ENCODE measurements around the gene MPHOSPH9. TPM values are rescaled to one million over a fixed set of nuclear protein-coding genes. Genes with fewer than 3 reads are reported as not detected.

The MPHOSPH9 gene
- total RNA-seq, 1 experiment from 2014 or later = 44.9 TPM

DNA sequence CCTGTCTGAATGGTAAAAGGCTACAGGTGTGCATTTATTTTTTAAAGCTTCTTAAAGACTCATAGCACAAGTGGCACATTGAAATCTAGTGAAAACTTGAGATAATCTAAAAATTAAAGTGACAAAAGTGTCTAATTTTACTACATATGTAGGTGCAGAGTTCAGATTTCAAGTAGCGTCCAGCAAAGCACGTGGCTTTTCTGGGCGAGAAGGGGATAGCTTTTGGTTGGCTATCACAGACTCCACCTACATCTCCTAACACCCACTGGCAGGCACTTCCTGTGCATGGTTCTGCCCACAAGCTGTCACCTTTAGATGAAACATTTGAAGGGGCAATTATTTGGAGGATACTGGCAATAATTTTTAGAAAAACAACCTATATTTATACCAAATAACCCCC lies 80.1 kb downstream of the MPHOSPH9 start:
- H3K9me3 ChIP-seq (ENCODE audit: control insufficient read depth in 1 of 2, insufficient read depth in 1 of 2, low read depth in 1 of 2, low read length in 2 of 2) = no peaks in the 10 kb centered on the region
- ChIA-PET CTCF (no interaction called here), POLR2A (interaction anchor here (1.5 kb wide), 1 partner anchor 80 kb away, joined by 5 read pairs; the partner anchor contains the start of genes MPHOSPH9 and MTRFR), RAD21 (ENCODE audit: low non-redundant PET in 1 of 2, low total read pairs in 2 of 2, uncharacterized antibody in 2 of 2, unreplicated experiment in 2 of 2) (no interaction called here)
- intact Hi-C loops (cut with micrococcal nuclease) = no loop called here
- H3K36me3 ChIP-seq (ENCODE audit: control insufficient read depth in 1 of 2, insufficient read depth in 2 of 2, low read length in 2 of 2) = peaks cover 0 to 6% of the 10 kb centered on the region in 2 experiments; a peak in 1 of 4 replicates
- DNase-seq (ENCODE audit: low read depth, low spot score) (no peak), ATAC-seq (no peak)
- H3K9ac ChIP-seq (ENCODE audit: low read length) = no peak overlapping the region
- H3K4me1 ChIP-seq (ENCODE audit: control insufficient read depth in 1 of 2, insufficient read depth in 2 of 2, low read length in 2 of 2) = peaks cover 8 to 22% of the 10 kb centered on the region in 2 experiments; a peak in 3 of 4 replicates
- H2AFZ ChIP-seq (ENCODE audit: low read depth, low read length, poor library complexity, severe bottlenecking) = no peak overlapping the region
- no peak overlapping the region for H3K4me3 ChIP-seq (replicated peaks in 1 of 2; ENCODE audit: low read depth in 1 of 2, low read length in 2 of 2)
- H3K4me2 ChIP-seq (ENCODE audit: low read length) = no peak overlapping the region
- no peaks in the 10 kb centered on the region for H3K27me3 ChIP-seq (ENCODE audit: insufficient read depth, low read length)
- BruUV-seq (replicated peaks) = no TSS peak
- H3K9me2 ChIP-seq (ENCODE audit: insufficient read depth) = no peaks in the 10 kb centered on the region
- TF ChIP-seq SIN3A (IDR thresholded peaks at IDR 0.05; ENCODE audit: low read depth) (no peak), YY1 (IDR thresholded peaks at IDR 0.05; ENCODE audit: extremely low read depth, insufficient replicate concordance, low read depth, low read length) (no peak), SRF (IDR thresholded peaks at IDR 0.05; ENCODE audit: low read depth) (no peak), ZFX (IDR thresholded peaks at IDR 0.05) (no peak), POLR2AphosphoS5 (IDR thresholded peaks at IDR 0.05; ENCODE audit: low read depth, low read length) (no peak), TCF7L2 (IDR thresholded peaks at IDR 0.05; ENCODE audit: borderline replicate concordance, extremely low read depth, insufficient read depth, insufficient read length) (no peak), EGR1 (IDR thresholded peaks at IDR 0.05; ENCODE audit: low read depth) (no peak), EZH2 (IDR thresholded peaks at IDR 0.05) (no peak)
- TF ChIP-seq, protein P1, sequence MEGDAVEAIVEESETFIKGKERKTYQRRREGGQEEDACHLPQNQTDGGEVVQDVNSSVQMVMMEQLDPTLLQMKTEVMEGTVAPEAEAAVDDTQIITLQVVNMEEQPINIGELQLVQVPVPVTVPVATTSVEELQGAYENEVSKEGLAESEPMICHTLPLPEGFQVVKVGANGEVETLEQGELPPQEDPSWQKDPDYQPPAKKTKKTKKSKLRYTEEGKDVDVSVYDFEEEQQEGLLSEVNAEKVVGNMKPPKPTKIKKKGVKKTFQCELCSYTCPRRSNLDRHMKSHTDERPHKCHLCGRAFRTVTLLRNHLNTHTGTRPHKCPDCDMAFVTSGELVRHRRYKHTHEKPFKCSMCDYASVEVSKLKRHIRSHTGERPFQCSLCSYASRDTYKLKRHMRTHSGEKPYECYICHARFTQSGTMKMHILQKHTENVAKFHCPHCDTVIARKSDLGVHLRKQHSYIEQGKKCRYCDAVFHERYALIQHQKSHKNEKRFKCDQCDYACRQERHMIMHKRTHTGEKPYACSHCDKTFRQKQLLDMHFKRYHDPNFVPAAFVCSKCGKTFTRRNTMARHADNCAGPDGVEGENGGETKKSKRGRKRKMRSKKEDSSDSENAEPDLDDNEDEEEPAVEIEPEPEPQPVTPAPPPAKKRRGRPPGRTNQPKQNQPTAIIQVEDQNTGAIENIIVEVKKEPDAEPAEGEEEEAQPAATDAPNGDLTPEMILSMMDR (IDR thresholded peaks at IDR 0.05 in 2 of 3, conservative IDR thresholded peaks at IDR 0.05 in 1 of 3; ENCODE audit: borderline replicate concordance in 1 of 3, insufficient read depth in 1 of 3, low read depth in 2 of 3, low read length in 2 of 3) = no peak
- TF ChIP-seq, protein P2, sequence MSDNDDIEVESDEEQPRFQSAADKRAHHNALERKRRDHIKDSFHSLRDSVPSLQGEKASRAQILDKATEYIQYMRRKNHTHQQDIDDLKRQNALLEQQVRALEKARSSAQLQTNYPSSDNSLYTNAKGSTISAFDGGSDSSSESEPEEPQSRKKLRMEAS (IDR thresholded peaks at IDR 0.05) = no peak
- no peaks in the 10 kb centered on the region for H4K20me1 ChIP-seq (ENCODE audit: insufficient read depth)
- no peak overlapping the region for H3K27ac ChIP-seq (ENCODE audit: low read depth, low read length)
- peaks cover 13% of the 10 kb centered on the region for H3K79me2 ChIP-seq (ENCODE audit: insufficient read depth, low read length)

Measured in HCT116 (cell line).